T1000 (cell line): ENCODE results near the gene VWCE.

ENCODE experiments used
- DNase-seq: peaks from one replicate; lab custom pipeline; 2025; ENCODE audit warnings: mixed read lengths; lab: John Stamatoyannopoulos, UW

The VWCE gene

GRCh38 chr11:61280883-61281580, 14.1 kb downstream of the VWCE start:
- DNase-seq: no peak

- DNase-seq: no peak
These were observed 15.0 kb downstream of the VWCE start for GRCh38 chr11:61279934-61280659.

GRCh38 chr11:61278001-61278470, 17.1 kb downstream of the VWCE start:
- DNase-seq: no peak

- no peak for DNase-seq
These were observed 17.7 kb downstream of the VWCE start for GRCh38 chr11:61277186-61278000.

- DNase-seq: no peak
These were observed 19.9 kb downstream of the VWCE start for GRCh38 chr11:61275191-61275590.

- DNase-seq: no peak
These were observed 21.0 kb downstream of the VWCE start for GRCh38 chr11:61274084-61274483.

GRCh38 chr11:61273178-61274078, 21.7 kb downstream of the VWCE start:
- no peak for DNase-seq

- no peak for DNase-seq
These were observed 22.4 kb downstream of the VWCE start for GRCh38 chr11:61272731-61273130.

- DNase-seq: no peak
These were observed 24.6 kb downstream of the VWCE start for GRCh38 chr11:61270354-61271076.

GRCh38 chr11:61268588-61269250, 26.4 kb downstream of the VWCE start:
- no peak for DNase-seq

GRCh38 chr11:61267437-61267841, 27.7 kb downstream of the VWCE start:
- DNase-seq: no peak

GRCh38 chr11:61266602-61267001, 28.5 kb downstream of the VWCE start:
- DNase-seq: no peak

- no peak for DNase-seq
These were observed 29.8 kb downstream of the VWCE start for GRCh38 chr11:61265357-61265756.

GRCh38 chr11:61264795-61265194, 30.3 kb downstream of the VWCE start:
- DNase-seq: no peak

- no peak for DNase-seq
These were observed 30.7 kb downstream of the VWCE start for GRCh38 chr11:61264371-61264770.

- no peak for DNase-seq
These were observed 35.8 kb downstream of the VWCE start for GRCh38 chr11:61259363-61259762.

- no peak for DNase-seq
These were observed 36.6 kb downstream of the VWCE start for GRCh38 chr11:61258546-61258945.

GRCh38 chr11:61256710-61257482, 38.2 kb downstream of the VWCE start:
- DNase-seq: no peak

GRCh38 chr11:61254403-61255025, 40.6 kb downstream of the VWCE start:
- DNase-seq: no peak
